ENCODE measurements around the gene HDGF.

GRCh38 chr1:156749419-156750118, 1.9 kb downstream of the HDGF start:
- TF ChIP-seq MYC (IDR thresholded peaks at IDR 0.05; ENCODE audit: low read depth, low read length) (no peak), CTCF (IDR thresholded peaks at IDR 0.05; ENCODE audit: extremely low read depth in 1 of 2, insufficient read depth in 1 of 2, low read depth in 1 of 2, low read length in 2 of 2) (no peak), POLR2A (IDR thresholded peaks at IDR 0.05; ENCODE audit: low read depth, low read length) (no peak)

All from endothelial cell of umbilical vein (primary cell).